ENCODE measurements around the gene KRT33B.

GRCh38 chr17:41354536-41354935 is 15.1 kb downstream of the KRT33B start:
- no peak for TF ChIP-seq CTCF (IDR thresholded peaks at IDR 0.05; ENCODE audit: poor library complexity, severe bottlenecking)
- TF ChIP-seq REST (IDR thresholded peaks at IDR 0.05; ENCODE audit: borderline replicate concordance): no peak
- TF ChIP-seq EZH2 (IDR thresholded peaks at IDR 0.05; ENCODE audit: borderline replicate concordance, insufficient read depth, low read length, poor library complexity, severe bottlenecking): no peak
- TF ChIP-seq POLR2AphosphoS5 (IDR thresholded peaks at IDR 0.05): no peak
